Measurements from ENCODE around the gene OR2F1. TPM values are rescaled to one million over a fixed set of nuclear protein-coding genes. Genes with fewer than 3 reads are reported as not detected.

OR2F1 gene, protein sequence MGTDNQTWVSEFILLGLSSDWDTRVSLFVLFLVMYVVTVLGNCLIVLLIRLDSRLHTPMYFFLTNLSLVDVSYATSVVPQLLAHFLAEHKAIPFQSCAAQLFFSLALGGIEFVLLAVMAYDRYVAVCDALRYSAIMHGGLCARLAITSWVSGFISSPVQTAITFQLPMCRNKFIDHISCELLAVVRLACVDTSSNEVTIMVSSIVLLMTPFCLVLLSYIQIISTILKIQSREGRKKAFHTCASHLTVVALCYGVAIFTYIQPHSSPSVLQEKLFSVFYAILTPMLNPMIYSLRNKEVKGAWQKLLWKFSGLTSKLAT
- total RNA-seq, result 0.12 TPM in 1 of 2 replicates, not detected in the other

DNA sequence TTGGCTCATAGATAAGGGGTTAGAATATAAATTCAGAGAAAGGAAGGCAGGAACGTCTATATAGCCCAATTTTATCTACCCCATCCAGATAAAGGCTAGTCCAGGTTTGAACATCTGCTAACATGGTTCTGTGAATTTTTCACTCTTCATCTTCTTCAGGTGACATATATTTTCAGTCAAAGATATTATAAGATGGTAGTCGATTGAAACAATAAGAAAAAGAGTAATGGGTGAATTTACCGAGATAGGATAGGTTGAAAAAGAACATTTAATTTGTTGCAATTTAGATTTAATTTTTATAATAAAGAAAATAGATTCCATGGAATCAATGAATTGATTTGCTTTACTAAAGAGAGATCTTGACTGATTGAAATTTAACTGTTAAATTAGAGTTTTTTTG, at the start of gene OR2F1:
TSS of gene OR2F1 (plus strand) at position 301 of the 400 bp plus-strand sequence. CDS start 5,127 bp downstream, outside the sequence.

DNA sequence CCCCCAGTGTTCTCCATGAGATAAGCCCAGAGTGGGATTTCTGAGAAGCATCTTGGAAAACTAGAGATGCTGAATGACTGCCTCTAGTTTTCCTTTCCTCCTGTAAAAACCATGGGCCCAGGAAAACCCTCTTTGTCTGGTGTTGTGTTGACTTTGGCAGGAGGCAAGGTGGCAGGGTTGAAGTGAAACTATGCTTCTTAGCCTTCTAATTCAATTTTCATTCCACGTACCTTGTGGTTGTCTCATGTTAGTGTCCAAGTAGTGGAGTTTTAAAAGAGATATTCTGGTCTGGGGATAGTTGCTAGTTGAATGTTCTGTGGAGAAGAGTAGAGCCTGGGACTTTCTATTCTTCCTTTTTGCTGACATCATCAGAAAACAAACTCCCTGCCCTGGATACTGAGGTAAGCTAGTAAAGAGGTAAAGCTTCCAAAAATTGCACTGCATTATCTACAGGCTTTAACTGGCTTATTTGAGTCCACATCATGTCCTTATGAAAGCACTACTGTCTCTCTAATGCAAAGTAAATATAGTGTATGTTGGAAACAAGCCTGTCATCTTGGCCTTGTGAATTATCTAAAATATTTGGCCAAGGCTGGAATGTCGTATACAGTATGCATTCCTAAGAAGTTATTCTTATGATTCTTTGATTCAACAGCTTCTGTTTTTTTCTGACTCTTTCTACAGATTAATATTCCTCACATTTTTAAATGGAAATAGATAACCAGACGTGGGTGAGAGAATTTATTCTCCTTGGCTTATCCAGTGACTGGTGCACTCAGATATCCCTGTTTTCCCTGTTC, 19.9 kb upstream of the OR2F1 start, which contains the start of gene OR2F2:
TSS of gene OR2F2 (plus strand) at position 708 of the 800 bp plus-strand sequence. CDS start at position 708, 0 bp downstream.

DNA sequence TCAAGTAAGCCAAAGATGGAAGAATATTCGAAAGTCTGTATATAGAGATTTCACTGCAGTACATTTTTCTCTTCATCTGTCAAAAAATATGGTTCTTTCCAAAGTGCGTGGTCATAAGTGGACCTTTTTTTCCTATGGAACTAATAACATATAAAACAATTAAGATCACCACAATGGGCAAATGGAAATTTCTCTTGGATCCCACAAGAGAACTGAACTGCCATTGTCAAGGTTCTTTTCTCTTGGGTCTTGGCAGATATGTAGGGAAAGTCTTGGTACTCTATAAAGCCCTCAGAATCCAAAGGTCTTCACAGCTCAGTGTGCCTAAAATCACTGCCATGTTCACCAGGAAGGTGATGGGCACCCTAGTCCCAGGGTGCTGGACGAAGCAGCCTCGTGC, 45.4 kb downstream of the OR2F1 start, which contains the start of gene OR6B1:
TSS of gene OR6B1 (plus strand) at position 301 of the 400 bp plus-strand sequence. CDS start 3,677 bp downstream, outside the sequence.

Other genes with a start within 250 kb of the OR2F1 start
- 0.94 TPM in 1 of 2 replicates, not detected in the other for gene CTAGE6, start 197.1 kb upstream of the OR2F1 start, total RNA-seq
- gene TCAF1, start 52.7 kb upstream of the OR2F1 start, total RNA-seq, result 67.3 and 67.8 TPM in 2 replicates
- gene OR2F2, start 19.6 kb upstream of the OR2F1 start, total RNA-seq, result not detected in 2 replicates
- gene OR6B1, start 45.5 kb downstream of the OR2F1 start, total RNA-seq, result not detected in 2 replicates
- not detected in 2 replicates for gene OR2A5, start 94.1 kb downstream of the OR2F1 start, total RNA-seq
- not detected in 2 replicates for gene OR2A25, start 115.0 kb downstream of the OR2F1 start, total RNA-seq
- not detected in 2 replicates for gene OR2A12, start 131.4 kb downstream of the OR2F1 start, total RNA-seq
- gene OR2A2, start 154.7 kb downstream of the OR2F1 start, total RNA-seq, result not detected in 2 replicates
- gene OR2A14, start 168.3 kb downstream of the OR2F1 start, total RNA-seq, result not detected in 2 replicates
- gene CTAGE4, start 228.6 kb downstream of the OR2F1 start, total RNA-seq, result 0.09 and 0.82 TPM in 2 replicates
- 0.60 and 4.4 TPM in 2 replicates for gene ARHGEF35, start 241.0 kb downstream of the OR2F1 start, total RNA-seq